ENCODE results near the gene GREB1. TPM values are rescaled to one million over a fixed set of nuclear protein-coding genes. Genes with fewer than 3 reads are reported as not detected.
A peak's percentile ranks its signal among the peaks of the same experiment; 100 is the strongest.

The GREB1 gene
- total RNA-seq: 22.9 to 26.6 TPM (median 26.6 TPM) in 3 replicates

- H3K27ac Mint-ChIP-seq: peak within 1 kb of the TSS; percentile 10
- no peaks in the 10 kb centered on the region for H3K27me3 Mint-ChIP-seq (ENCODE audit: low read depth)
- H3K4me3 Mint-ChIP-seq: no peak within 1 kb of the TSS
- no peaks in the 10 kb centered on the region for H3K9me3 Mint-ChIP-seq
- no peaks in the 10 kb centered on the region for H3K36me3 Mint-ChIP-seq
- DNase-seq (ENCODE audit: low spot score in 2 of 2, unreplicated experiment in 2 of 2): no peak
- H3K4me1 Mint-ChIP-seq: peaks cover 24% of the 10 kb centered on the region
- TF ChIP-seq CTCF (IDR thresholded peaks at IDR 0.05; ENCODE audit: unreplicated experiment): no peak
Observed at GRCh38 chr2:11533278-11534070, at the start of gene GREB1. Gene GREB1, plus strand, starts transcription at chr2:11534045. Its CDS starts 22,570 bp downstream, at chr2:11556615.

- Mint-ChIP-seq H3K36me3 (no peaks in the 10 kb centered on the region), H3K4me3 (no peak overlapping the region), H3K27me3 (ENCODE audit: low read depth) (peaks cover 5% of the 10 kb centered on the region), H3K27ac (no peak overlapping the region), H3K4me1 (peaks cover 10% of the 10 kb centered on the region), H3K9me3 (peaks cover 10% of the 10 kb centered on the region)
- DNase-seq (ENCODE audit: low spot score in 2 of 2, unreplicated experiment in 2 of 2): no peak
- TF ChIP-seq CTCF (IDR thresholded peaks at IDR 0.05; ENCODE audit: unreplicated experiment): no peak
Observed at GRCh38 chr2:11488809-11489208, 45.0 kb upstream of the GREB1 start.

DNA sequence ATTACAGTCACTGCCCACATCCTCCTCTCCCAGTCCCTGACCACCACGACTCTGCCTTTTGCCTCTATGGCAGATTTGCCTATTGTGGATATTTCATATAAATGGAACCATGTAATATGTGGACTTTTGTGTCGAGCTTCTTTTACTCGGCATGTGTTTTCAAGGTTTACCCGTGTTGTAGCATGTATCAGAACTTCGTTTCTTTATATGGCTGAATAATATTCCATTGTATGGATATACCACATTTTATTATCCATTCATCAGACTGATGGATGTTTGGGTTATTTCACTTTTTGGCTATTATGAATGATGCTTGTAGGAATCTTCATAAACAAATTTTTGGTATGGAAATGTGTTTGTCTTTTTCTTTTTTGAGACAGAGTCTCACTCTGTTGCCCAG lies 43.7 kb upstream of the GREB1 start:
- no peak for DNase-seq (ENCODE audit: low spot score in 2 of 2, unreplicated experiment in 2 of 2)
- no peak overlapping the region for H3K4me3 Mint-ChIP-seq
- H3K4me1 Mint-ChIP-seq: peaks cover 5% of the 10 kb centered on the region
- H3K9me3 Mint-ChIP-seq: peaks cover 10% of the 10 kb centered on the region
- H3K36me3 Mint-ChIP-seq: no peaks in the 10 kb centered on the region
- TF ChIP-seq CTCF (IDR thresholded peaks at IDR 0.05; ENCODE audit: unreplicated experiment): no peak
- no peak overlapping the region for H3K27ac Mint-ChIP-seq
- no peaks in the 10 kb centered on the region for H3K27me3 Mint-ChIP-seq (ENCODE audit: low read depth)

DNA sequence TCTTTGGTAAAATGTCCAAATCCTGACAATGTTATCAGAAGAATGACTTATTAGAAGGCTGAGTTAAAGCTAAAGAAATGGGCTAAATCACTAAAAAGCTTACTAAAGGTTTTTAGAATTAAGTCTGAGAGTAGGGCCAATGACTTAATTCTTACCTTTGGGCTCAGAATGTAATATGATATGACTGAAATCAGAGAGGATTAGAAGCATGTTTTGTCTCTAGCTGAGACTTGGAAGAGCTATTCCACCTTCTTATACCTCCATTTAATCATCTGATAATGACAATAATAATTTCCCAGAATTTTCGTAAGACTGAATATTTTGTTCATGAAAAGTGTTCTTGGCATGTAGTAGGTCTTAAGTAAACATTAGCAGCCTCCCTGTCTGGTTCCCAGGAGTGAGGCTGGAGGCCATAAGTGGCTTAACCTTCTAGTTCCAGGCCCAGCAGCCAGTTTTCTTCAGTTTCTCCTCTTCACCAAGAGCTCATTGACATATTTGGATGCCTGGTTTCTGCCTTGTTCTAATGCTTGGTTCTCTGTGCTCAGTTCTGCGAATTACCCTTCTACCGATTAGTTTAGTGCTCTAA lies 42.4 kb upstream of the GREB1 start:
- TF ChIP-seq CTCF (IDR thresholded peaks at IDR 0.05; ENCODE audit: unreplicated experiment): no peak
- Mint-ChIP-seq H3K4me1 (peaks cover 8% of the 10 kb centered on the region), H3K9me3 (peaks cover 10% of the 10 kb centered on the region), H3K4me3 (no peak overlapping the region), H3K27ac (peak overlapping the region; percentile 10), H3K27me3 (ENCODE audit: low read depth) (no peaks in the 10 kb centered on the region), H3K36me3 (no peaks in the 10 kb centered on the region)
- DNase-seq (ENCODE audit: low spot score in 2 of 2, unreplicated experiment in 2 of 2): no peak

DNA sequence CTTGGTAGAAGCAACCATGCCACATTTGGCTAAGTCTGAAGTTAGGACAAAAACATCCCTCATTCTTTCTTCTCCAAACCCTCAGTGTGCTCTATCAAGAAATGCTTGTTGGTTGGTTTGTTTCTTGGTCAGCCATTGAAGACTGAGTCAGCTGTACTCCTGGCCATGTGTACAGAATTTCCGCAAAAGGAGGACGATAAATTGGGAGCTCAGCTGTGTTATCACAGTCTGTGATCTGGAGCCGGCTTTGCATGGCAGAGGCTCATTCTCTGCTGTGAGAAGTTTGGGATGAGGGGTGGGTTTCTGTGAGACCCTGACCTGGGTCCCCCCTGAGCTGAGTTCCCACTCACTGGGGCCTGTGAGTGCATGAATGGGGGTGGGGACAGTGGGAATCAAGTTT lies 41.6 kb upstream of the GREB1 start:
- no peak for DNase-seq (ENCODE audit: low spot score in 2 of 2, unreplicated experiment in 2 of 2)
- H3K9me3 Mint-ChIP-seq: peaks cover 10% of the 10 kb centered on the region
- no peak overlapping the region for H3K27ac Mint-ChIP-seq
- H3K4me3 Mint-ChIP-seq: no peak overlapping the region
- TF ChIP-seq CTCF (IDR thresholded peaks at IDR 0.05; ENCODE audit: unreplicated experiment): no peak
- no peaks in the 10 kb centered on the region for H3K36me3 Mint-ChIP-seq
- no peaks in the 10 kb centered on the region for H3K27me3 Mint-ChIP-seq (ENCODE audit: low read depth)
- peaks cover 8% of the 10 kb centered on the region for H3K4me1 Mint-ChIP-seq

Measured in mesothelial cell of epicardium (in vitro differentiated cells).